ENCODE data around the gene GANC. TPM values are rescaled to one million over a fixed set of nuclear protein-coding genes. Genes with fewer than 3 reads are reported as not detected.

Gene GANC
- total and polyA plus RNA-seq, 9 of the 15 experiments (the other 6 are each of a cell fraction or from before 2014, with no cell fraction given): 10.9 to 19.0 (median 14.5) TPM

GRCh38 chr15:42279234-42279723, 6.3 kb downstream of the GANC start (continued):
- no peak for TF ChIP-seq ETS1 (conservative IDR thresholded peaks at IDR 0.05; ENCODE audit: control insufficient read depth, low read depth, low read length)
- no peak for TF ChIP-seq RBBP5 (IDR thresholded peaks at IDR 0.05; ENCODE audit: borderline replicate concordance, insufficient read depth, low read length, poor library complexity, severe bottlenecking)
- TF ChIP-seq ZNF740 (CRISPR knock-in tag; IDR thresholded peaks at IDR 0.05): no peak
- TF ChIP-seq ZNF740 (tag; IDR thresholded peaks at IDR 0.05): no peak
- TF ChIP-seq ERF (CRISPR knock-in tag; IDR thresholded peaks at IDR 0.05): no peak
- TF ChIP-seq ELF1 (tag; IDR thresholded peaks at IDR 0.05): no peak
- TF ChIP-seq E2F4 (CRISPR knock-in tag; IDR thresholded peaks at IDR 0.05; ENCODE audit: low read depth): no peak
- no peak for TF ChIP-seq ELF2 (CRISPR knock-in tag; IDR thresholded peaks at IDR 0.05)
- TF ChIP-seq GTF2E2 (tag; IDR thresholded peaks at IDR 0.05): no peak
- TF ChIP-seq CXXC5 (CRISPR knock-in tag; IDR thresholded peaks at IDR 0.05): no peak
- no peak for TF ChIP-seq SMAD4 (CRISPR knock-in tag; conservative IDR thresholded peaks at IDR 0.05)
- no peak for TF ChIP-seq XRCC4 (IDR thresholded peaks at IDR 0.05; ENCODE audit: extremely low read depth, insufficient read depth, insufficient read length)
- TF ChIP-seq CEBPZ (IDR thresholded peaks at IDR 0.05; ENCODE audit: borderline replicate concordance, low read depth, low read length): no peak
- no peak for TF ChIP-seq DEAF1 (CRISPR knock-in tag; IDR thresholded peaks at IDR 0.05)
- no peak for TF ChIP-seq NCOA1 (IDR thresholded peaks at IDR 0.05; ENCODE audit: low read depth)
- no peak for TF ChIP-seq STAT5B (CRISPR knock-in tag; IDR thresholded peaks at IDR 0.05)
- no peak for TF ChIP-seq ZNF699 (CRISPR knock-in tag; IDR thresholded peaks at IDR 0.05; ENCODE audit: insufficient replicate concordance)
- TF ChIP-seq CBFA2T3 (IDR thresholded peaks at IDR 0.05): no peak
- no peak for TF ChIP-seq ZNF3 (CRISPR knock-in tag; IDR thresholded peaks at IDR 0.05)
- no peak for TF ChIP-seq GATA2 (CRISPR knock-in tag; IDR thresholded peaks at IDR 0.05)
